Tibial nerve (tissue), 4 donors: ENCODE data around the gene KRTAP12-4. TPM values are rescaled to one million over a fixed set of nuclear protein-coding genes. Genes with fewer than 3 reads are reported as not detected.
"Not testable (repeated sequence)": the region's sequence is repeated elsewhere in the genome, so short reads cannot be mapped to it uniquely, and the experiment has no call there.

Experiments
- DNase-seq, 2 donors: peaks; one replicate each; pipeline ENCODE4 v3.0.0-alpha.2; 2019; ENCODE audit warnings: low spot score in 2 of 2
- H3K27ac ChIP-seq, 4 donors: fragments of 200-600 bp; sonication (generic) in 3 of 4; one replicate each; pipeline ENCODE4 v1.5.1; 2017 to 2019; ENCODE audit warnings: mild to moderate bottlenecking in 1 of 4
- H3K27me3 ChIP-seq, 2 donors: fragments of 200-600 bp; sonication (generic) in 1 of 2; one replicate each; pipeline versions ENCODE4 v1.5.1 to v1.6.0; 2017 to 2019
- H3K36me3 ChIP-seq, 3 donors: fragments of 200-600 bp; sonication (generic); one replicate each; pipeline ENCODE4 v1.5.1; 2018 to 2019
- H3K4me1 ChIP-seq, 4 donors: fragments of 200-600 bp; sonication (generic) in 3 of 4; one replicate each; pipeline ENCODE4 v1.5.1; 2017 to 2019
- H3K4me3 ChIP-seq, 4 donors: fragments of 200-600 bp; sonication (generic) in 3 of 4; one replicate each; pipeline ENCODE4 v1.5.1; 2017 to 2019; ENCODE audit warnings: mild to moderate bottlenecking in 1 of 4, moderate library complexity in 1 of 4
- H3K9me3 ChIP-seq, 4 donors: fragments of 200-600 bp; sonication (generic) in 3 of 4; one replicate each; pipeline ENCODE4 v1.5.1; 2017 to 2019
- CTCF ChIP-seq, 5 experiments: fragments of 200-600 bp in 3 of 5; fragments of 450-650 bp in 2 of 5; sonication (generic) in 3 of 5; IDR thresholded peaks; one replicate each; pipeline ENCODE4 v1.5.1; 2016 to 2019; ENCODE audit warnings: antibody characterized with exemption in 5 of 5, mild to moderate bottlenecking in 3 of 5, moderate library complexity in 2 of 5
- EP300 ChIP-seq, 2 donors: sonication (generic); formaldehyde crosslinking; IDR thresholded peaks; one replicate each; pipeline ENCODE4 v1.6.1; 2017; ENCODE audit warnings: antibody characterized with exemption in 2 of 2, mild to moderate bottlenecking in 1 of 2
- POLR2A ChIP-seq, 2 donors: fragments of 450-650 bp; IDR thresholded peaks; one replicate each; pipeline ENCODE4 v1.6.1; 2017; ENCODE audit warnings: antibody characterized with exemption in 2 of 2, mild to moderate bottlenecking in 2 of 2, moderate library complexity in 2 of 2
- WGBS, 2 donors: methylation state at CpG; one replicate each; pipeline ENCODE4 v1.1.5; 2018; 5-methylcytosine and 5-hydroxymethylcytosine counted together
- total RNA-seq, 4 donors: library from RNA; depleted of rRNA; stranded (reverse); fragments of >200 nt; gene quantifications; one replicate each; pipeline ENCODE4 v1.1.0, GENCODE V29; 2016

KRTAP12-4 gene
- total RNA-seq, 4 donors from 2014 or later: not detected

DNA sequence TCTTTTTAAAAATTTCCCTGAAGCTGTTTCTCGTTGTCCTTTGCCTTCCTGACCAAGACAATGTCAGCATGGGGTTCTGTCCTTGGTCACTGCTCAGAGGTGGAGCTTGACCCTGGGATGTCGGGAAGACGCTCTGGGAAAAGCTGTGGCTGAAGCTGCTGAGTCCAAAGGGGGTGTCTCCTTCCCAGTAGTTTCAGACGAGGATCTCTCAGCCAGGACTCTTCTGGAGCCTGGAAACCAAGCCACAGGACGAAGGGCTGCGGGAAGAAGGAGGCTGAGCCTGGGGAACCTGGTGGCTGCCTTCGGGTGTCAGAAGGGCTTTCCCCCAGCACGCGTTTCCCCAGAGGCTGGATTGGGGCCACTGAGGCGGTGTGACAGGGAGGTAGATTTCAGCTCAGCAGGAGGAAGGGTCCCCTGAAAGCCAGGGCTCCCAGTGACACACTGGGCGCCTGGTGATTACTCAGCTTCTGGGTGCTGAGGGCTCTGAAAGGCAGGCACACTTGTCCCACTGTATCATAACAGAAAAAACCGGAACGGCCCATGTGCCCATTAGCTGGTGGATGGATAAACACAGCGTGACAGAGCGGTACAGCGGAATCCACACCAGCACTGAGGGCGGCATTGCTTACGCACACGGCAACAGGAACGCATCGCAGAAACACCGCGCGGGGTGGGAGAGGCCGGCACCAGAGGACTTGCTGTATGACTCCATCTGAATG is 32.5 kb upstream of the KRTAP12-4 start:
- no peak overlapping the region for H3K27ac ChIP-seq
- no peak for DNase-seq
- H3K27me3 ChIP-seq: peaks cover 0 to 31% of the 10 kb centered on the region in 2 donors
- H3K4me1 ChIP-seq: no peaks in the 10 kb centered on the region
- 56 to 66% methylated on average over 25 of the region's 25 CpGs for WGBS, 2 donors
- TF ChIP-seq EP300 (IDR thresholded peaks at IDR 0.05) (no peak), CTCF (IDR thresholded peaks at IDR 0.05) (no peak), POLR2A (IDR thresholded peaks at IDR 0.05) (no peak)
- no peak overlapping the region for H3K4me3 ChIP-seq
- peaks cover 0 to 1% (median 0%) of the 10 kb centered on the region in 4 donors for H3K9me3 ChIP-seq
- H3K36me3 ChIP-seq: no peaks in the 10 kb centered on the region

DNA sequence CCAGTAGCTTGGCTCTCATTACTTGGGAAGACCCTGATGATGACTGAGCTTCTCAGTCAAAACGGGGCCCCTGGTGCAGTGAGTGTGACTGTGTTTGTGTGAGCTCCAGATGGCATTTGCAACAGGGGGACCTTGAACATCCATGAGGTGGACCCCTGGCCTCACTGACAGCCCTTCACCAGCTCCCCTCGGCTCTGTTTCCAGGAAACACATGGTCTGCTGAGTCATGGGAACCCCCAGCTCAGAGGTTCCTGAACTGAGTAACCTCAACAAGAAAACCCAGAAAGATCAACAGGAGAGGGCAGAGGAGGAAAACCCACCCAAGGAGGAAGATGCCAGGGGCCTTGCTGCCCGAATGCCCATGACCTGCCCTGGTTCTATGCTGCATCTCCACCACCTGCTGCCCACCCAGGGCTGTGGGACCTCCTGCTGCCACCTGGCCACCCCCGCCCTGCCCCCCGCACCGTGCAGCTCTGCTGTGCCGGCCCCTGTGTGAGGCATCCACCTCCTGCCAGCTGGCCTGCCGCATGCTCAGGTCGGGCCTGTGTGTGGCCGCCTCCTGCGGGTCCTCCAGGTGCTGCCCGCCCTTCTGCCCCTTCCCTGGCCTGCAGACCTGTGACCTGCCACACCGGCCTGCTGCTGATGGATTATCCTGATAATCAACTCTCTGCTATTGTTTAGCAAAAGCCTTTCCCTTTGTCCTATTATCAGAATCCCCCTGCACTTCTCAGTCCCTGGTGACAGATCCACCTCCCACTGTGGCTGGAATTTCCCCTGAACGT is 31.7 kb upstream of the KRTAP12-4 start:
- Histone ChIP-seq H3K36me3 (no peaks in the 10 kb centered on the region), H3K27ac (no peak overlapping the region), H3K9me3 (no peaks in the 10 kb centered on the region), H3K27me3 (peaks cover 0 to 31% of the 10 kb centered on the region in 2 donors), H3K4me3 (no peak overlapping the region), H3K4me1 (no peaks in the 10 kb centered on the region)
- TF ChIP-seq EP300 (IDR thresholded peaks at IDR 0.05) (no peak), CTCF (IDR thresholded peaks at IDR 0.05) (no peak), POLR2A (IDR thresholded peaks at IDR 0.05) (no peak)
- no peak for DNase-seq
- 23 to 39% methylated on average over 8 to 14 of the region's 14 CpGs for WGBS, 2 donors

DNA sequence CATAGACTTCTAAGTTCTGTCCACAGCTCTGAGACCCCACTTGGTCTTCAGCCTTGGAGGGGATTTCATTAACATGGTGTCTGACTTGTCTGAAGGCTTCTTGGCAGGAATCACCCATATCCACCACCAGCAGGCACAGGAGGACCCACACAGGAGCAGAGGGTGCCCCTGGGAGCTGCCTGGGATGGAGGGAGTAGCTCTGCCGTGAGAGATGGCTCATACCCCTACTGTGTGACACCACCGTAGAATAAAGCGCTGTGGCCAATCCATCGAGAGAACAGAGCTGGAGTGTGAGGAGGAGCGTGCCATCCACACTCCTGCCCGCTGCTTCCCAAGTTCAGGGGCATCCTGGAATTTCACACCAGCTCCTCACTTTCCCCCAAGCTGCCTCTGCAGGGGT is 30.6 kb upstream of the KRTAP12-4 start:
- peaks cover 0 to 31% of the 10 kb centered on the region in 2 donors for H3K27me3 ChIP-seq
- not testable (repeated sequence) for H3K4me1 ChIP-seq, H3K4me3 ChIP-seq, H3K9me3 ChIP-seq, H3K36me3 ChIP-seq, DNase-seq, H3K27ac ChIP-seq
- WGBS, 2 donors: 93 to 98% methylated on average over 3 to 6 of the region's 6 CpGs

- H3K4me1 ChIP-seq: no peaks in the 10 kb centered on the region
- WGBS, 2 donors: 70 to 79% methylated on average over 6 of the region's 6 CpGs
- H3K4me3 ChIP-seq: no peak overlapping the region
- H3K27ac ChIP-seq: no peak overlapping the region
- H3K9me3 ChIP-seq: no peaks in the 10 kb centered on the region
- no peak for DNase-seq
- H3K27me3 ChIP-seq: peaks cover 0 to 31% of the 10 kb centered on the region in 2 donors
- TF ChIP-seq EP300 (IDR thresholded peaks at IDR 0.05) (no peak), CTCF (IDR thresholded peaks at IDR 0.05) (no peak), POLR2A (IDR thresholded peaks at IDR 0.05) (no peak)
- no peaks in the 10 kb centered on the region for H3K36me3 ChIP-seq
Observed at GRCh38 chr21:44684483-44684882, 30.0 kb upstream of the KRTAP12-4 start.

- Histone ChIP-seq H3K27me3 (peaks cover 0 to 31% of the 10 kb centered on the region in 2 donors), H3K27ac (no peak overlapping the region), H3K9me3 (no peaks in the 10 kb centered on the region), H3K4me3 (no peak overlapping the region), H3K36me3 (no peaks in the 10 kb centered on the region), H3K4me1 (no peaks in the 10 kb centered on the region)
- no peak for DNase-seq
- WGBS, 2 donors: 77 to 85% methylated on average over 7 of the region's 7 CpGs
- TF ChIP-seq EP300 (IDR thresholded peaks at IDR 0.05): no peak
Observed at GRCh38 chr21:44684077-44684476, 29.6 kb upstream of the KRTAP12-4 start.

DNA sequence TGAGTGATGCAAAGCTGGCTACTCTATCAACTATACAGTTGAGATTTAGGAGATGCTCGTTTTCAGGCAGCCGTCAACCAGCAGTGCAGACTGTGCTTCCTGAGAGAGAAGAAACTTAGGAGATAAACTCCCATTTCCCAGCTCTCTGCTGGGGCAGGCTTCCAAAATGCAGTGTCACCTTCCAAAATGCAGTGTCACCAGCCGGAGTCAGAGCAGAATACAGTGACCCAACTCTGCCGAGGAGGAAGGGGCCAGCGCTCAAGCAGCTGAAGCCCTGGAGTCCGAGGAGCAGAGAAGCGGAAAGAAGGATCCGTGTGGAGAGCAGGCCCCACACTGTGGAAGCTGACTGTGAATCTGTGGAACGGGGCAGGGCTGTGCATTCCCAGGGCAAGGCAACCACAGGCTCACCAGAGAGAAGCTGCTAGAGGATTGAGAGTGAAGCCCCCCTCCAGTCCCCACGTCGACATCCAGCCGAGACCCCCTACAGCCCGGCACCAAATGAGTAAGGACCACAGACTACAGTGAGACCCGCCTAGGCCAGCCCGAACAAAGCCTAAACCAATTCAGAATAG is 28.2 kb upstream of the KRTAP12-4 start:
- H3K4me3 ChIP-seq: no peak overlapping the region
- 76% methylated on average over 15 of the region's 15 CpGs for WGBS, 2 donors
- H3K27me3 ChIP-seq: peaks cover 0 to 22% of the 10 kb centered on the region in 2 donors
- H3K4me1 ChIP-seq: no peaks in the 10 kb centered on the region
- DNase-seq: no peak
- no peak overlapping the region for H3K27ac ChIP-seq
- peaks cover 0 to 4% (median 0%) of the 10 kb centered on the region in 4 donors for H3K9me3 ChIP-seq
- TF ChIP-seq POLR2A (IDR thresholded peaks at IDR 0.05) (no peak), CTCF (IDR thresholded peaks at IDR 0.05) (no peak), EP300 (IDR thresholded peaks at IDR 0.05) (no peak)
- no peaks in the 10 kb centered on the region for H3K36me3 ChIP-seq
